ENCODE measurements around the gene TMEM121.
"Not testable (repeated sequence)": the region's sequence is repeated elsewhere in the genome, so short reads cannot be mapped to it uniquely, and the experiment has no call there.

Gene TMEM121

DNA sequence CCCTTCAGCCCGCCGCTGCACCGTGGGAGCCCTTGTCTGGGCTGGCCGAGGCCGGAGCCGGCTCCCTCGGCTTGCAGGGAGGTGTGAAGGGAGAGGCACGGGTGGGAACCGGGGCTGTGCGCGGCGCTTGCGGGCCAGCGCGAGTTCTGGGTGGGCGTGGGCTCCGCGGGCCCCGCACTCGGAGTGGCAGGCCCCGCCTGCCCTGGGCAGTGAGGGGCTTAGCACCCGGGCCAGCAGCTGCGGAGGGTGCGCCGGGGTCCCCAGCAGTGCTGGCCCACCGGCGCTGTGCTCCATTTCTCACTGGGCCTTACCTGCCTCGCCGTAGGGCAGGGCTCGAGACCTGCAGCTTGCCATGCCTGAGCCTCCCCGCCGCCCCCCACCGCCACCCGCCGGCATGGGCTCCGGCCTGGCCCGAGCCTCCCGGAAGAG is 21.4 kb downstream of the TMEM121 start:
- DNase-seq: no peak

DNA sequence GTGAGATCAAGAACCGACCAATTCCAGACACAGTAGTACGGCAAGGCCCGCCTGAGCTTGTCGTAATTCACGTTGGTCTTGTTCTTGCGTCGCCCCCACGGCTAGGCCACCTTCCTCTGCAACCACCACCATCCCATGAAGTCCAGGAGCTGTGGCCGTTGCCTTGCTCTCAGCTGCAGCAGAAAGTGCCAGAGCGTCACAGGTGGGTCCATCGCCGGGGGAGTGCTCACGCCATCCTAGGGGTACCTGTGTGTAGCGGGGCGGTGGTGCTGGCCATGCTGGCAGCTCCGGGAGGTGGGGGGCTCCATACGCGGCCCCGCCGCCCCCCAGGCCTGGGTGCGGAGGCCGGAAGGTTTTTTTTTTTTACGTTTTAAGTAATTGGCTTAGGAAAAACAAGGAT is 23.1 kb downstream of the TMEM121 start:
- DNase-seq: no peak

DNA sequence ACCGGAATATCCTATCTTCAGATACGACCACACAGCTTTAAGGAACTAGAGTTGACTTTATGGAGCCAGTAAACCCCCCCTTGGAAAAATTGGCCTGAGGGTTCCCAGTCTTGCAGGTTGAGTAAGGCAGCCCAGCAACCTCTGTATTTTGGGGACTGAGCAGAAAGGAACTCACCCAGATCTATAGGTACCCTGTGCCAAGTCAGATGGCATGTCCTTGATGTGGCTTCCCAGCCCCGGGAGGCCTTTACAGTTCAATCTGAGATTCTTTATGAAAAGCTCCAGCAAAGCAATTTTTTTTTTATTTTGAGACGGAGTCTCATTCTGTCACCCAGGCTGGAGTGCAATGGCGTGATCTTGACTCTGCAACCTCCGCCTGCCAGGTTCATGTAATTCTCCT is 27.6 kb downstream of the TMEM121 start:
- DNase-seq: no peak

DNA sequence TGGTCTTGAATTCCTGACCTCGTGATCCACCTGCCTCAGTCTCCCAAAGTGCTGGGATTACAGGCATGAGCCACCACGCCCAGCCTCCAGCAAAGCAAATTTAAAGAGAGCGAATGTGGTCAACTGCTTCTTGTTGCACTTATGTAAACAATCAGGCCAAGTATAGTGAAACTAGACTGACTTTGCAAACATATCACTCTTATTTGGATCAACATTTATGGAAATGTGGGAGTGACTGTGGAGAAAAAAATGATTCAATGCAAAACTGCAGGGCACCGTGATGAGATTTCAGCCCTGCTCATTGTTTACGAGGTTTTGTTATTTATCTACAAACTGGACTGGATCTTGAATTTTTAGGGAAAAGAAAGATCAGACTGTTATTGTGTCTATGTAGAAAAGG is 28.1 kb downstream of the TMEM121 start:
- DNase-seq: no peak

DNA sequence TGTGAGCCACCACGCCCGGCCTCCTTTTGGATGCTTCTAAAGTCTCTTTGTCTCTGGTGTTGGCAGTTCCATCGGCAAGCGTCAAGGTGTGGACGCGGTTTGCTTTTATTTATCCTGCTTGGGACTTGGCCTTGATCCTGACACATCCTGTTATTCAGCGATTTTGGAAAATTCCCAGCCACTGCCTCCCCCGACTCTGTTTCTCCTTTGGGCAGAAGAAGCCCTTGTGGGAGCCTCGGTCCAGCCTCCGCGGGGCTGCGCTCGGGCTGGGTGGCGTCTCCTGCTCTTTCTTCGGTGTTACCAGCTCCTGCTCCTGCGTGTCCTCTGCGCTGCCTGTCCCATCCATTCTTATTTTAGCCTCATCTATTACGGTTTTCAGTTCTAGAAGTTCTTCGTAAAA is 31.3 kb downstream of the TMEM121 start:
- not testable (repeated sequence) for DNase-seq

DNA sequence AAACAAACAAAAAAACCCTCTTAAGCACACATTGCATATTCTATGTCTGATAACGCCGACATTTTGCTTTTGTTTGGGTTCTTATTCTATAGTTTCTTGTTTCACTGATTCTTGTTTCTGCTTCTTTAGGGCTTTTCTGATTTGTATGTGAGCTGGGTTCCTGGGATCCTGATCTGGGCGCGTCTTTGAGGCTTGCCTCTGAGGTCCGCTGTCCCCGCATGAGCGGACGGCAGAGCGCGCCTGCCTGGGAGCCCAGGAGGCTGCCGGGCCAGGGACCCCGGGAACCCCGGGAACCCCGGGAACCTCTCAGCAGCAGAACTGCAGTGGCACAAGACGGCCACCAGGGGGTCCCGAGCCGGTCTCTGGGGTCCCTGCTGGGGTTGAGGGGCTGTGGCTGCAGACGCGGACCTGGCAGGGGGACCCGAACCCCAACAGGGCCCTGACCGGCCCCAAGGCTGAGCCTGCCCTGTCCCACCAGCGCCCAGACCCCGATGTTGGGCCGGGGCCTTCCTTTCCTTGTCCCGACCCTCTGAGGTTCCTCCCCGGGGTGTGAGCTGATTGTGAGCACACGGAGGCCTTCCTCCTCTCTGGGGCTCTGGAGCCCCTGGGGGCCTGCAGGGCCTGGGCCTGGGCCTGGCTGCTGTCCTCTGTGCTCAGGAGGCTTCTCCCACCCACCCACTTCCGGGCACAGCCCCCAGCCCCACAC is 32.2 kb downstream of the TMEM121 start:
- not testable (repeated sequence) for DNase-seq

DNA sequence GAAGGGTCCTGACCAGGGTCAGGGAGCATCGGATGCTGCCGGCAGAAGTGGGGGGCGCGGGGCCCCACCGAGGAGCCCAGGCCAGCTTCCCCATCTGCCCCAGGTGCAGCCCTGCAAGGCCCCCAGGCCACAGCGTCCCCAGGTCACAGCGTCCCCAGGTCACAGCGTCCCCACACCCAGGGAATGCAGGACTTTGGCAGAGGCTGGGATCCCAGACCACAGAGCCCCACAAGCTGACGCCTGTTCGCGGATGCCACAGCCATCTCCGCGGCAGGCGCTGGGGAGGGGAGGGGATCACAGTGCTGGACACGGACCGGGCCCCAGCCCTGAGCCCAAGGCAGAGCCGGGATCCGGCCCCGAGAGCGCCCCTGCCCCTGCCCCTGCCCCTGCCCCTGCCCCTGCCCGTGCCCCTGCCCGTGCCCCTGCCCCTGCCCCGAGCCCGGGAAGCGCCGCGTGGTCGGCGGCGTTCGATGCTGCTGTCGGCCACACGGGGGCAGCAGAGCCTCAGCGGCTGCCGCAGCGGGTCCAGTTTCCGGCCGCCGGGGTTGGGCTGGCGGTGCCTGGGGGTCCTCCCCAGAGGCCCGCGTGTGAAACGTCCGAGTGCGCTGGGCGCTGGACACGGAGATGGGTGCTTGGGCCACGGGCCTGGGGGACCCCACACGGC is 33.1 kb downstream of the TMEM121 start:
- DNase-seq: not testable (repeated sequence)

DNA sequence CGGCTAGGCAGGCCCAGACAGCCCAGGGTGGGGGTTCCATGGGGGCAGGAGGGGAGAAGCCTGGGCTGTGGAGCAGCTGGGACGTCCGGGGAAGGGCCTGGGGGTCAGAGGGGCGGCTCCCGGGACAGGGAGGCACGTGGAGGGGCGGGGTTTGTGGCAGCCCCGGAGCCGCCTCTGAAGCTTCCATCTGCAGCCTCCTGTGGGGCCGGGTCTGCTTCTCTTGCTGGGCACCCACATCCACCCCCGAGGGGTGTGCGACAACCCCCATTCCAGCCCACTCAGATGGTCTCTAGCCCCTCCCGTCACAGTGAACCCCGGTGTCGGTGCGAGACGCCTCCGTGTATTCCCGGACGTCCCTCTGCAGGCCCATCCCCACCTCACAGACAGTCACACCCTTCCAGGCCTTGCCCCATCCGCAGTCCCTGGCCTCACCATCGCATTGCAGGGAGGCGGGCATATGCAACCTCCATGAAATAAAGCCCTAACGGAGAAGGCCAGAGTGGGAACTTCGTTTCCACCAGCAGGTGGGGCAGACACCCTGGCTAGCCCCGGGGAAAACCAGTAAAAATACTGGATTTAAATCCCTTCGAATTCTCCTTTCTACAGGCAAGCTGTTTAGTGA is 33.8 kb downstream of the TMEM121 start:
- not testable (repeated sequence) for DNase-seq

DNA sequence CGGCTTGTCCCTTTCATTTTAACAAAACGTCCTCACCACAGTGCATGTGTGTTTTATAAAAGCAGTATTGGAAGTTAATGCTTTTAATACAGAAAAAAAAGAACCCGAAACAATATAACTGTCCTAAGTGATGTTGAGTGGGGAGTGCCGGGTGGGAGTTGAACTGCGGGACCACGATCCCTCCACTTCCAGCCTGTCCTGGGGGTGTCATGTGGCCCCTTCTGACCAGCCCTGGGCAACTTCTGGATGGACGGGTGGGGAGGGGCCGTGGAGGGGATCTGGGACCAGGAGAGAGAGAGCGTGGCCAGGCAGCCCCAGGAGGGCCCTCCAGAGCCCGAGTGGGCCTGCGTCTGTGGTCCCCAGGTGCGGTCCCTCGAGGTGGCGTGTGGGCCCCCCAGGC is 35.0 kb downstream of the TMEM121 start:
- DNase-seq: not testable (repeated sequence)

DNA sequence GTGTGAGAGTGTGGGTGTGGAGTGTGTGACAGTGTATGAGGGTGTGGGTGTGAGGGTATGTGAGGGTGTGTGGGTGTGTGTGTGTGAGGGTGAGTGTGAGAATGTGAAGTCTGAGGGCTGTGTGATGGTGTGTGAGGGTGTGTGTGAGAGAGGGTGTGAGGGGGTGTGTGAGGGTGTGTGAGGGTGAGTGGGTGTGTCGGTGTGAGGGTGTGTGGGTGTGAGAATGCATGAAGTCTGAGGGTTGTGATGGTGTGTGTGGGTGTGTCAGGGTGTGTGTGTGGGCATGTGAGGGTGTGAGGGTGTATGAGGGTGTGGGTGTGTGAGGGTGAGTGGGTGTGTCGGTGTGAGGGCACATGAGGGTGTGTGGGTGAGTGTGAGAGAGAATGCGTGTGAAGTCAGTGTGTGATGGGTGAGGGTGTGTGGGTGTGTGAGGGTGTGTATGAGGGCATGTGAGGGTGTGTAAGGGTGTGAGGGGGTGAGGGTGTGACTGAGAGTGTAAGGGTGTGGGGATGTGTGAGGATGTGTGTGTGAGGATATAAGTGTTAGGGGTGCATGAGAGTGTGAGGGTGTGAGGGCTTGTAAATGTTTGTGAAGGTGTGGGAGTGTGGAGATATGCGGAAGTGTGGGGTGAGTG is 36.4 kb downstream of the TMEM121 start:
- DNase-seq: no peak

DNA sequence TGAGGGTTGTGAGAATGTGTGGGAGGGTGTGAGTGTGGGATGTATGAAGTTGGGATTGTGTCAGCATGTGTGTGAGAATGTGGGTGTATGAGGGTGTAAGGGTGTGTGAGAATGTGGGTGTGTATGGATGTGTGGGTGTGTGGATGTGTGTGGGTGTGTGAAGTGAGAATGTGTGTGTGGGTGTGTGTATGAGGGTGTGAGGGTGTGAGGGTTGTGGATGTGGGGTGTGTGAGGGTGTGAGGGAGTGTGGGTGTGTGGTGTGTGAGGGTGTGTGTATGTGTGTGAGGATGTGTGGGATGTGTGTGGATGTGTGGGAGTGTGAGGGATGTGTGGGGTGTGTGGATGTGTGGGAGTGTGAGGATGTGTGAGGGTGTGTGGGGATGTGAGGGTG is 37.0 kb downstream of the TMEM121 start:
- DNase-seq: no peak

DNA sequence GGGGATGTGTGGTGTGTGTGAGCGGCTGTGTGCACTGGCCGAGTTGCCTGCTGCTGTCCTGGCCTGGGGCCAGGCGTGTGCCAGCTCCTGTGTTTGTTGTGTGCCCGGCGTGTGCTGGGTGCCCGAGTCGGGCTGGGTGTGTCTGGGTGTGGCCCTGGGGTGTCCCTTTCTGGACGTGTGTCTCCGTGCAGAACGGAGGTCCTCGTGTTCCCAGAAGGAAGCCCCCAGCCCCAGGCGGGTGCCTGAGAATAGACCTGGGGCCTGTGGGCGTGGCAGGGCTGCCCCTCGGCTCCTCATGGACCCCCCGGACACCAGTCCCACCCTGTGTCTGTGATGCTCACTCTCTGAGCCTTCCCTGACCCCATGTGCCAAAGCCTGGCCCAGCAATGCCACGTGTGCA is 38.2 kb downstream of the TMEM121 start:
- DNase-seq: not testable (repeated sequence)

DNA sequence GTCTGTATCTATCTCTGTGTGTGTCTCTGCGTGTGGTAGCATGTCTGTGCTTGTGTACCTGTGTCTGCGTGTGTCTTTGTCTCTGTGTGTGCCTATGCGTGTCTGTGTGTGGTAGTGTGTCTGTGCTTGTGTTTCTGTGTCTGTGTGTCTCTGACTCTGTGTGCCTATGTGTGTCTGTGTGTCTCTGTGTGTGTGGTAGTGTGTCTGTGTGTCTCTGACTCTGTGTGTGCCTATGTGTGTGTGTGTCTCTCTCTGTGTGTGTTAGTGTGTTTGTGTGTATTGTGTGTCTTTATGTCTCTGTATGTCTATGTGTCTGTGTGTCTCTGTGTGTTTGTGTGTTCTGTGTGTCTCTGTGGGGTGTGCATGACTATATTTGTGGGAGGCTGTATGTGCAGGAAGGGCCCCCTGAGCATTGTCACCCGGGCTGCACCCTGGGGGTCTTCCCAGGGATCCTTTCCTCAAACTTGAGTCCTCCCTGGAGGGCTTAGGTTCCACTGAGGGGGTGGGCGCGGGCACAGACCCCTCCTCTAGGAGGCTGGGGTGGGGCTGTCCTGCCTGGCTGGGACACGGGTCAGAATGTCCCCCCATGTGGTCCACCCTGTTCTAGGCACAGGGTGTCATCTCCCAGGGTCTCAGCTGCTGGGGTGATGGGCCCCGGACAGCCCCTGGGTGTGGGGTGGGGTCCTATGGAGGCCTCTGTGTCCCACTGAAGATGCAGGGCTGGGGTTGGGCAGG is 39.0 kb downstream of the TMEM121 start:
- DNase-seq: not testable (repeated sequence)

DNA sequence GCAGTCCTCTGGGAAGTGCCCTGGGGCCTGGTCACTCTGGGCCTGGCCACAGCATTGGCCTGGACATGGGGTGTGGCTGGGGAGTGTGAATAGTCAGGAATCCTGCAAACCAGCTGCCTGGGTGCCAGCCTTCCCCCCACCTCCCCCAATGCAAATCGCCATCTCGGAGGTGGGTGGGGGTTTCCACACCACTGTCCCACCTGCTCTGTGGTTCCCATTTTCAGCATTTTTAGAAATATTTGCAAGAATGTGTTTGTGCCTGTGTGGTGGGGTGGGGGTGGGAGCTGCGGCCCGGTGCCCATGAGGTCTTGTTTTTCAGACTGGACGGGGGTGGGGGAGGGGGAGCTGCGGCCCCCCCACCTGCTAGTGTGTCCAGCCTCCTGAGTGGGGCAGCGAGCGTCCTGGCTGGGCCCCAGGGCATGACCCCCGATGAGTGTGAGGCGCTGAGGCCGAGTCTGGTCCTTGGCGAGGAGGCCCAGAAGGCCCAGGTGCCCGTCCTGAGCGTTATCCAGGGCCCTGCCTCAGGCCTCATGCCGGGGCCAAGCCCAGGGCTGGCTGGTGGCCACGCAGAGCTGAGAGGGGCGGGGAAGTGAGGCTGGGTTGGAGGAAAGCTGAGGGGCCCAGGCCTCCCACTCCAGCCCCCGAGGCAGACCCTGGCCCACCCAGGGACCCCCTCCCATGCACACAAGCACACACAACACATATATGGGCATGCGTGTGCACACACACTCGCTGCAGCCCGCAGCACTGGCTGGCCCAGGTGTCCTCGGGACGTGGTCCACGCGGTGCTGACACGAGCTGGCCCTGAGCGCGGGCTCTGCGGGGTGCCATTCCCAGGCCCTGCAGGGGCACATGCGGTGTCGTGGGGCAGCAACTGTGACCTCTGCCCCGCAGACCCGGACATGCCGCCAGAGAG is 40.1 kb downstream of the TMEM121 start:
- DNase-seq: not testable (repeated sequence)

DNA sequence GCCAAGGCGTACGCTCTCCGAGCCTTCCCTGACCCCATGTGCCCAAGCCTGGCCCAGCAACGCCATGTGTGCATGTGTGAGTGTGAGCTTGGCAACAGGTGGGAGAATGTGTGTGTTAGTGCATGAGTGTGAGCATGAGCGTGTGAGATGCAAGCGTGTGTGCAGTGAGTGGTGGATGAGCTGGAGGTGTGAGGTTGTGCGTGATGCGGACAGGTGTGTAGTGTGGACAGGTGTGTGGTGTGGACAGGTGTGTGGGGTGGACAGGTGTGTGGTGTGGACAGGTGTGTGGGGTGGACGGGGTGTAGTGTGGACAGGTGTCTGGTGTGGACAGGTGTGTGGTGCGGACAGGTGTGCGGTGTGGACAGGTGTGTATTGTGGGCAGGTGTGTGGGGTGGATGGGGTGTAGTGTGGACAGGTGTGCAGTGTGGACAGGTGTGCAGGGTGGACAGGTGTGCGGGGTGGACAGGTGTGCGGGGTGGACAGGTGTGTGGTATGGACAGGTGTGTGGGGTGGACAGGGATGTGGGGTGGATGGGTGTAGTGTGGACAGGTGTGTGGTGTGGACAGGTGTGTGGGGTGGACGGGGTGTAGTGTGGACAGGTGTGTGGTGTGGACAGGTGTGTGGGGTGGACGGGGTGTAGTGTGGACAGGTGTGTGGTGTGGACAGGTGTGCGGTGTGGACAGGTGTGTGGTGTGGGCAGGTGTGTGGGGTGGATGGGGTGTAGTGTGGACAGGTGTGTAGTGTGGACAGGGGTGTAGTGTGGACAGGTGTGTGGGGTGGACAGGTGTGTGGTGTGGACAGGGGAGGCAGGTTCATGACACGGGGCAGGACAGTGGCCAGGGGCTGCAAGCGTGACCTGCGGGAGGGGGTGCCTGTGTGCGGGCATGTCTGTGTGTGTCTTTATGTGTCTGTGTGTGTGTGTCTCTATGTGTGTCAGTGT is 41.1 kb downstream of the TMEM121 start:
- DNase-seq: not testable (repeated sequence)

DNA sequence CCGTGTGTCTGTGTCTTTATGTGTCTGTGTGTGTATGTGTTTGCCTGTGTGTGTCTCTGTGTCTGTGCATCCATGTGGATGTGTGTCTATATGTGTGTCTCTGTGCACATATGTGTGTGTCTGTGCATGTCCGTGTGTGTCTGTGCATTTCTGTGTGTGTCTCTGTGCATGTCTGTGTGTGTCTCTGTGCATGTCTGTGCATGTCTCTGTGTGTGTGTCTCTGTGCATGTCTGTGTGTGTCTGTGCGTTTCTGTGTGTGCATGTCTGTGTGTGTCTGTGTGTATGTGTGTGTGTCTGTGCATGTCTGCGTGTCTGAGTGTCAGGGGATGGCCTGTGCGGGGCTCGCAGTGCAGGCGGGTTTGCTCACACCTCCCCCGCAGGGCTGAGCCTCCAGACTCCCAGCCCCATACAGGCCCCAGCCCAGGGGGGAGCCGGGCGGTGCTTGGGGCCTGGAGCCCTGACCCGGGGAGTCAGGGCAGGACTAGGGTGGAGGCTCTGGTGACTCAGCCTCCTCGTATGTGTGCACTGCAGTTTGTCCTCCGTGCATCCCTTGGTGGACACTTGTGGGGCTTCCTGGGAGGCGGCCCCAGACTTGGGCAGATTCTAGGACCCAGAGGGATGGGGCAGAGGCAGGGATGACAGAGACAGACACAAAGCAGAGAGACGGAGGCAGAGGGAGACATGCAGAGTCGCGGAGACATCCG is 41.9 kb downstream of the TMEM121 start:
- not testable (repeated sequence) for DNase-seq

DNA sequence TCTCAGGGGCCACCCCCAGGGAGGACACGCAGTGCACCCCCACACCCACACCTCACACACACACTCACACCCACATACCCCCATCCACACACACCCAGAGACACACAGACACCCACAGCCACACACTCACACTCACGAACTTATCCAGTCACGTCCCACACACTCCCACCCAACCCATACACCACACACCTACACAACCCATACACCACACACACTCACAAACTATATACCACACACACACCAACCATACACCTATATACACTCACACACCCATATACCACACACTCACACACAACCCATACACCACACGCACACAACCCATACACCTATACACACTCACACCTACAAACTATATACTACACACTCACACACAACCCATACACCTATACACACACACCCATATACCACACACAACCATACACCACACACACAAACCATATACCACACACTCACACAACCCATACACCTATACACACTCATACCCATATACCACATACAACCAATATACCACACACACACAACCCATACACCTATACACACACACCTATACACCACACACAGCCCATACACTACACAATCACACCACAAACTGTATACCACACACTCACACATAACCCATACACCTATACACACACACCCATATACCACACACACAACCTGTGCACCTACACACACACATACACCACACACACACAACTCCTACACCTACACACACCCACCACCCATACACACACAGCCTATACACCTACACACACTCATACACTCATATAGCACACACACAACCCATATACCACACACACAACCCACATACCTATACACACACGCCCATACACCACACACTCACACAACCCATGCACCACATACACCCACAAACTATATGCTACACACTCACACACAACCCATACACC is 42.7 kb downstream of the TMEM121 start:
- DNase-seq: no peak

DNA sequence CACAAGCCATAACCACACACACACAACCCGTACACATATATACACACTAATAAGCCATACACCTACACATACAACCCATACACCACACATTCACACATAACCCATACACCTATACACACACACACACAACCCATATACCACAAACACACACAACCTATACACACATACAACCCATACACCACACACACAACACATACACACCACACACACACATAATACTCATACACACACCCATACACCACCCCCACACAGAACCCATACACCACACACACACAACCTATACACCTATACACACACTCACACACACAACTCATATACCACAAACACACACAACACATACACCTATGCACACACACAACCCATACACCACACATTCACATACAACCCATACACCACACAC is 44.1 kb downstream of the TMEM121 start:
- DNase-seq: no peak
